Stimulated activated CD8-positive, alpha-beta memory T cell treated with anti-CD3 and anti-CD28 coated beads, Interleukin-2, amount 100 ng/mL, for 48 hours (primary cell): ENCODE data around the gene CFD.
"Not testable (repeated sequence)": the region's sequence is repeated elsewhere in the genome, so short reads cannot be mapped to it uniquely, and the experiment has no call there.

Experiments used
- DNase-seq, 2 donors: peaks; one replicate each; pipeline ENCODE4 v3.0.0-alpha.2; 2020; ENCODE audit warnings: low read depth in 2 of 2

Gene CFD

DNA sequence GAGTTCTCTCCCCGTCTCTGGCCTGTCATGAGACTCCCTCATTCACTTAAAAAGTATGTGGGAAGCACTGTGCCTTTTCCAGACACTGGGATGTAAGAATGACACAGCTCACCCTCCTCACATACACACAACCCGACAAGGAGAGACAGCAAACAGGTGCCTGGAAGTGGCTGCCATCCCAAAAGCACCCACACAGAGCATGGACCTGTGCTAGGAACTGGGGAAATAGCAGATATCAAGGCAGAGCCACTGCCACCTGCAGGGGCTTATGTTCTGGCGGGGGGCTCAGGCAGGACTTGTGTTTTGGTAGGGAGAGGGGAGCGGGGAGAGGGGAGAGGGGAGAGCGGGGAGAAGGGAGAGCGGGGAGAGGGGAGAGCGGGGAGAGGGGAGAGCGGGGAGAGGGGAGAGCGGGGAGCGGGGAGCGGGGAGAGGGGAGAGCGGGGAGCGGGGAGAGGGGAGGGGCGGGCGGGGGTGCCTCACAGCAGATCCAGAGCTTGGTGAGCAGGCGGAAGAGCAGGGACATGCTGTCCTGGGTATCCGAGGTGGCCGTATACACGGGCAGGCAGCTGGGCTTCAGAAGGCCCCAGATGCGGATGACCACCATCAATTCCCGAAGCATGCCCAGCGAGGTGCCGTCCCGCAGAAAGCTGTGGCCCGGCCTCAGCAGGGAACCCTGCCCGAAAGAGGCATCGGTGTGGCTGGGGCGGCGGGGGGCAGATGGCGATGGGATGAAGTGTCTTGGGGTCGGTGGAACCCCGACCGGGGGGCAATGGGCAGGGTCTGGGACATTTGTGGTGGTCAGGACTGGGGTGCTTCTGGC is 12.2 kb downstream of the CFD start:
- DNase-seq = no peak

DNA sequence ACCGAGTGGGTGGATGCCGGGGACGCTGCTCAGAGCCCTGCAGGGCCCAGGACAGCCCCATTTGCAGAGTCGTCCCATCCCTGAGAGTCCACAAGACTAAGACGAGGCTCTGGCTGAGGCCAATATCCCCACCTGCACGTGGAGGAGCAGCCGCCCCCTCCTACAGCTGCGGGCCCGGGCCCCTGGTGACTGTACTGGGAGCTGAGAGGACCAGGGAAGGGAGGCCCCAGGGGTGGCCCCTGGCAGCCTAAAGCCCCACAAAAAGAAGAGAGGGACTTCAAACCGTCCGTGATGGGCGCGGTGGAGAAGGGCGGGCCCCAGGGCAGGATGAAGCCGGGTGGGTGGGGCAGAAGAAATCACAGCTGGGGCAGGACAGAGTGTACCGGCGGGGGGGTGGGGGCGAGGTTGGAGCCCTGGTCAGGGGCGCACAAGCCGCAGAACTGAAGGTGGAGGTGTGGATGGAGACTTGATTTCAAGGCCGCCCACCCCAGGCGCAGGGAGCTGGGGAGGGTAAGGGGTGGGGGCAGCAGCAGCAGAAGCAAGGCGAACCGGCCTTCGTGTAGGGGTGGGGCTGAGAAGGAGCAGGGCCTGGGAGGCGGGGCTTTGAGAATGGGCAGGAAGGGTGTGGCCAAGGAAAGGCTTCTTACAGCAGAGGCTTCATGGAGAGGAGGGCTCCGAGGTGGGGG is 12.9 kb downstream of the CFD start:
- DNase-seq = peak; percentile 66 to 83

DNA sequence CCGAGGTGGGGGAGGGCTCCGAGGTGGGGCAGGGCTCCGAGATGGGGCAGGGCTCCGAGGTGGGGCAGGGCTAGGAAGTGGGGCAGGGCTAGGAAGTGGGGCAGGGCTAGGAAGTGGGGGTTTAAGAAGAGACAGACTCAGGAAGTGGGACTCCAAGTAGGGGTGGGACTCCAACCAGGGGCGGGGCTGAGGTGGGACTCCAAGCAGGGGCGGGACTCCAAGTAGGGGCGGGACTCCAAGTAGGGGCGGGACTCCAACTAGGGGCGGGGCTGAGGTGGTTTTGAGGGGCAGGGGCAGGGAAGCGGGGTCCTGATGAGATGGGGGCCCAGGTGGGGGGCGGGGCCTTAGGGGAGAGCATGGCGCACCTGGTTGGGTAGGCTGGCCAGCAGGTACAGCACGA is 13.6 kb downstream of the CFD start:
- peak; percentile 58 to 59 for DNase-seq

DNA sequence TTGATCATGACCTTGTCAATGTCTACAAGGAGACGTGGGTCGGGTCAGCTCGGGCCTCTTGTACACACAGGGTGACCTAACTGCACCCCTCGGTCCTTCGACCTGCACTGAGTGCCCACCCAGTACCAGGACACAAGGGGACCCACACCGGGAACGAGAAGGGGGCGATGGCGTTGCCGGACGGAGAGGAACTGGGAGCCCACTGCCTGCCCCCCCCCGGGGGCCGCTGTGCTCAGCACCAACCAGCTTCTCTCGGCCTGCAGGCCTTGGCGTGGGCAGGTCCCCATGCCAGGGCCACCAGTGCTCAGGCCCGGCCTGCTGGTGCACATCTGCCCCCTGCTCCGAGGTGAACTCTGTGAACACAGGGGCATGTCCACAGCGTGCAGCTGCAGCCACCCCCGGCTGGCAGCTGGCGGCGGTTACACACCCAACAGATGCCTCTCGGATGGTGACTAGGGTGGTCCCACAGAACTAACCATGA is 14.1 kb downstream of the CFD start:
- DNase-seq = no peak

DNA sequence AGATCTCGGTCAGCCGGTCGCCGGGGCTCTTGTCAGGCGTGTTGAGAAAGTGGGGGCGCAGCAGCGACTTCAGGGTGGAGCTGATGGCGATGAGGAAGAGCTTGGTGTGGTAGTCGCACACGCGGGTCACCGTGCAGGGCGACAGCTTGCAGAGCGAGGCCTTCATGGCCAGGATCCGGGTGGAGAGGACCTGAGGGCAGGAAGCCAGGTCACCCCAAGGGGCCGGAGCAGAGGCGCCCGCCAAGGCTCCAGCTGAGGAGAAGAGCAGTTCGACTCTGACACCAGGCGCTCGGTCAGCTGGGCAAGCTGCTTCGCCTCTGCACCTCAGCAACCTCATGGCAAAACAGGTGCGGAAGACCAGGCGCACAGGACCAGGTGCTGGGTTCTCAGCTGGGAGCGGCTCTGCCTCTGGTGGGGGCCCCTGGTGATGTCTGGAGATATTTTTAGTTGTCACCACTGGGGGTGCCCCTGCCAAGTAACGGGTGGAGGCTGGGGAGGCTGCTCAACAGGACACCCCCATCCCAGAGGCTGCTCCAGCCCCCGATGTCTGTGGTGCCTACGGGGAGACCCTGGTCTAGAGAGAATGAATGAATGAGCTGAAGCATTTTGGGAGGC is 15.9 kb downstream of the CFD start:
- no peak for DNase-seq

DNA sequence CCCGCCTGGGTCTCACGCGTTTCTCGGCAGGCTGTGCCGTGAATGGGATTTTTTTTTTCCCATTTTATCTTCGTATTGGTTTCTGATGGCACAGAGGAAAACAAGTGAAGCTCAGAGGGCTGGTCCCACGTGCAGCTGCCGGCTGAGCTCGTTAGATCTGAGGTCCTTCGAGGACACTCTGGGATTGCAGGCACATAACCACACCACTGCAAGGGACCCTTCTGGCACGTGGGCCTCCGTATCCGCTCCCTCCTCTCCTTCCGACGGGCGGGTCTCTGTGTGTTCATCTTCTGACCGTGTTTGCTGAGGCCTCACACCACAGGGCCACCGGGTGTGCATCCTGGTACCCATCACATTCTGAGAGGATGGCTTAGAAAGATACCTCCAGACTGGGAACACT is 16.6 kb downstream of the CFD start:
- DNase-seq = no peak

DNA sequence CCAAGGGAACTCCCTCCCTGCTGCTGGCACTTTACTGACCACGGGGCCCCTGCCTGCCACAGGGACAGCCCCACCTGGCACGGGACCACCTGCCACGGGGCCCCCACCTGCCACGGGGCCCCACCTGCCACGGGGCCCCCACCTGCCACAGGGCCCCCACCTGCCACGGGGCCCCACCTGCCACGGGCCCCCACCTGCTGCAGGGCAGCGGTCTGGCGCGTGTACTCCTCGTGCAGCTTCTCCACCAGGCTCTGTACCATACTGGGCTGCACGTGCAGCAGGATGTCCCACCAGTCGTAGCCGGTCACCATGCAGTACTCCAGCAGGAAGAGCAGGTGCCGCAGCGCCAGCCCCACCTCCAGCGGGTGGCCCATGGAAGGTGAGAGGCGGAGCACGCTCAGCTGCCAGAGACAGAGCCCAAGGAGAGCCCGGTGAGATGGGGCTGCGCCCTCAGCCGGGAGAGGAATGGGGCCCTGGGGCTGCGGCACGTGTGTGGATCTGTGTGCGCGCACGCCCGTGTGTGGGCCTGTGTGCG is 17.4 kb downstream of the CFD start:
- DNase-seq = no peak

DNA sequence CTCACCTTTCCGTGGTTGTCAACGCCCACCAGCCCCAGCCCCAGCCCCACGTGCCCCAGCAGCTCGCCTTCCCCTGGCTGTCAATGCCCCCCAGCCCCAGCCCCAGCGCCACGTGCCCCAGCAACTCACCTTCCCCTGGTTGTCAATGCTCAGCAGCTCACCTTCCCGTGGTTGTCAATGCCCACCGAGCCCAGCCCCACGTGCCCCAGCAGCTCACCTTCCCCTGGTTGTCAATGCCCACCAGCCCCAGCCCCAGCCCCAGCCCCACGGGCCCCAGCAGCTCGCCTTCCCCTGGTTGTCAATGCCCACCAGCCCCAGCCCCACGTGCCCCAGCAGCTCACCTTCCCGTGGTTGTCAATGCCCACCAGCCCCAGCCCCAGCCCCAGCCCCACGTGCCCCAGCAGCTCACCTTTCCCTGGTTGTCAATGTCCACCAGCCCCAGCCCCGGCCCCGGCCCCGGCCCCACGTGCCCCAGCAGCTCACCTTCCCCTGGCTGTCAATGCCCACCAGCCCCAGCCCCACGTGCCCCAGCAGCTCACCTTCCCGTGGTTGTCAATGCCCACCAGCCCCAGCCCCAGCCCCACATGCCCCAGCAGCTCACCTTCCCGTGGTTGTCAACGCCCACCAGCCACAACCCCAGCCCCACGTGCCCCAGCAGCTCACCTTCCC is 18.7 kb downstream of the CFD start:
- not testable (repeated sequence) for DNase-seq

DNA sequence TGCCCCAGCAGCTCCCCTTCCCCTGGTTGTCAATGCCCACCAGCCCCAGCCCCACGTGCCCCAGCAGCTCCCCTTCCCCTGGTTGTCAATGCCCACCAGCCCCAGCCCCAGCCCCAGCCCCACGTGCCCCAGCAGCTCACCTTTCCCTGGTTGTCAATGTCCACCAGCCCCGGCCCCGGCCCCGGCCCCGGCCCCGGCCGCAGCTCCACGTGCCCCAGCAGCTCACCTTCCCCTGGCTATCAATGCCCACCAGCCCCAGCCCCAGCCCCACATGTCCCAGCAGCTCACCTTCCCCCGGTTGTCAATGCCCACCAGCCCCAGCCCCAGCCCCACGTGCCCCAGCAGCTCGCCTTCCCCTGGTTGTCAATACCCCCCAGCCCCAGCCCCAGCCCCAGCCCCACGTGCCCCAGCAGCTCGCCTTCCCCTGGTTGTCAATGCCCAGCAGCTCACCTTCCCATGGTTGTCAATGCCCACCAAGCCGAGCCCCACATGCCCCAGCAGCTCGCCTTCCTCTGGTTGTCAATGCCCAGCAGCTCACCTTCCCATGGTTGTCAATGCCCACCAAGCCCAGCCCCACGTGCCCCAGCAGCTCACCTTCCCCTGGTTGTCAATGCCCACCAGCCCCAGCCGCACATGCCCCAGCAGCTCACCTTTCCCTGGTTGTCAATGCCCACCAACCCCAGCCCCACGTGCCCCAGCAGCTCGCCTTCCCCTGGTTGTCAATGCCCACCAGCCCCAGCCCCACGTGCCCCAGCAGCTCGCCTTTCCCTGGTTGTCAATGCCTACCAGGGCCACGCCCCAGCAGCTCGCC is 19.5 kb downstream of the CFD start:
- DNase-seq = not testable (repeated sequence)

DNA sequence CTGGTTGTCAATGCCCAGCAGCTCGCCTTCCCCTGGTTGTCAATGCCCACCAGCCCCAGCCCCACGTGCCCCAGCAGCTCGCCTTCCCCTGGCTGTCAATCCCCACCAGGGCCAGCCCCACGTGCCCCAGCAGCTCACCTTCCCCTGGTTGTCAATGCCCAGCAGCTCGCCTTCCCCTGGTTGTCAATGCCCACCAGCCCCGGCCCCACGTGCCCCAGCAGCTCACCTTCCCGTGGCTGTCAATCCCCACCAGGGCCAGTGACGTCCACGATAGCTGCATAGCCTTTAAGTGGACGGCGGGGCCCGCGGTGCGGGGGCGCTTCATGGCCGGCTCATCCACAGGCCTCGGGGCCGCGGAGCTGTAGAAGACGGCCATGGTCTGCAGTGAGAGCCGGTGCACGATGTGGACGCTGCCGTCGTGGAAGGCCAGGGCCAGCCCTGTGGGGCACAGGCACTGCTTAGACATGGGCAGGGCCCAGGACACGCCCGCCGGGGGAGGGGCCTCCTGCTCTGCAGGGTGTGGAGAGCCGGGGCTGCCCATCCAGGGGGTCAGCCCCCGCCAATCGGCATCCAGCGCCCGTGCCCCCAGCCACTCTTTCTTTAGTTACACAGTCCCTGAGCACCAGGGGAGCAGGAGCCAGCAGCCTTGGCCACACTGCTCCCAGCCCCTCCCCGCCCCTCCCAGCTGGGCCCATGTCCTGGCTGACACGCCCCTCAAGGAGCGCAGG is 20.4 kb downstream of the CFD start:
- DNase-seq = no peak

DNA sequence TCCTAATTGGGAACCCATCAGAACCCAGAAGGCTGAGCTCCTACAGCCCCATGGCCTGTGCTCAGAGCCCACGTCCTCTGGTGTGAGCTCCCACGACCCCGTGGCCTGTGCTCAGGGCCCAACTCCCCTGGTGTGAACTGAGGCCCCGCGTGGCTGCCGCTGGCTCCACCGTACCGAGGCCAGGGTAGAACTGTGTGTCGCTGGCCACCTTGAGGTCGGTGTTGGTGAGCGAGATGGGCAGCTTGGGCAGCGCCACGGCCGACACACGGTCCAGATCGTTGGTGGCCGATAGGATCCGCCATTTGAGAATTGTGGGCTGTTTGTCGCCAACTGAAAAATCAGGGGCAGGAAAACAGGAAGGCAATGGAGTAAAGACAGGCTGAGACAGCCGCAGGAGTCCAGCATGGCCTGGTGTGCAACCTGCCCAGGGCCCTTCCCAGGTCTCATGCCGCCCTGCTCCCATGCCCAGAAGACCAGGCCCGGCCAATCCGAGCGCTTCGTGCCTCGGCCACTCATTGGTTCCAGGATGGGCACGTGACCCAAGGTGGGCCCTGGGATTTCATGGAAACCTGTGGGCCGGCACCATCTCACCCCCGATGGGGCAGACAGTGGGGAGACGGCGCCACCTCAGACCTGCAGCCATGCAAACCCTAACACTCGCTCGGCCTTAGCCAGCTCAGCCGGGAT is 22.1 kb downstream of the CFD start:
- no peak for DNase-seq

DNA sequence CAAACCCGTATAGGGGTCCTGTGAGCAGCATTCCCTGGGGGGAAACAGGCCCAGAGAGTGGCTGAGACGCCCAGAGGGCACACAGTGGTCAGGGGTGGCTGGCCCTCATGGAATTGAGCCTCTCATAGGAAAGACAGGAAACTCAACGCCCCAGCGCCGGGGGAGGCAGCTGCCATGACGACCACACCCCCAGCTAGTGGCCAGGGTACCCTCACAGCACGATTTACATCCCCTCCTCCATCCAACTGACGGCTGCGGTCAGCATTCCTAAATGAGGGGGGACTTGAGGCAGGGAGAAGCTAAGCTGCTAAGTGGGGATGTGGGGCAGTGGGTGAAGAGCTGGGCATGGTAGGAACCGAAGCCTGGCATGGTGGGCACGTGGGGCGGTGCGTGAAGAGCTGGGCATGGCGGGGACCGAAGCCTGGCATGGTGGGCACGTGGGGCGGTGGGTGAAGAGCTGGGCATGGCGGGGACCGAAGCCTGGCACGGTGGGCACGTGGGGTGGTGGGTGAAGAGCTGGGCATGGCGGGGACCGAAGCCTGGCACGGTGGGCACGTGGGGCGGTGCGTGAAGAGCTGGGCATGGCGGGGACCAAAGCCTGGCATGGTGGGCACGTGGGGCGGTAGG is 23.5 kb downstream of the CFD start:
- no peak for DNase-seq

DNA sequence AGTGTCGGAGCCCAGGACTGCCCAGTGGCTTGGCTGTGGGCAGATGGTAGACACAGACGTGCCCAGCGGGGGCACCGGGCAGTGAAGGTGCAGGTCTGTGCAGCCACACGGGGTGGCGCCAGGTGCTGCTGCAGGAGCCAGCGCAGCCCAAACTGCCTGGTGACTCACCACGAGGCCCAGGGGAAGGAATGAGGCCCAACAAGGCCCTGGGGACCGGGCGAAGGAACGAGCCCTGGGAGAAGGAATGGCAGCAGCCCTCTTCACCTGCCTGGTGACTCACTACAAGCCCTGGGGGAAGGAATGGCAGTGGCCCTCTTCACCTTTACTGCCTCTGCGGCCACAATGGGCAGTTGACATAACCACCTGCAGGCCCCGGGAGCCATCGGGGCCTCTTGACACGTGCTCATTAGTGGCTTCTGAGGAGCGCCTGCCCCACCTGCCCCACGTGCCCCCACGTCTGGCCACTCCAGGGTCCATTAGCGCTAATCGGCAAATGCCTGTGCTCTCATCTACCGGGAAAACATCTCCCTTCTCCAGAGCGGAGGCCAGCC is 24.3 kb downstream of the CFD start:
- DNase-seq = no peak

DNA sequence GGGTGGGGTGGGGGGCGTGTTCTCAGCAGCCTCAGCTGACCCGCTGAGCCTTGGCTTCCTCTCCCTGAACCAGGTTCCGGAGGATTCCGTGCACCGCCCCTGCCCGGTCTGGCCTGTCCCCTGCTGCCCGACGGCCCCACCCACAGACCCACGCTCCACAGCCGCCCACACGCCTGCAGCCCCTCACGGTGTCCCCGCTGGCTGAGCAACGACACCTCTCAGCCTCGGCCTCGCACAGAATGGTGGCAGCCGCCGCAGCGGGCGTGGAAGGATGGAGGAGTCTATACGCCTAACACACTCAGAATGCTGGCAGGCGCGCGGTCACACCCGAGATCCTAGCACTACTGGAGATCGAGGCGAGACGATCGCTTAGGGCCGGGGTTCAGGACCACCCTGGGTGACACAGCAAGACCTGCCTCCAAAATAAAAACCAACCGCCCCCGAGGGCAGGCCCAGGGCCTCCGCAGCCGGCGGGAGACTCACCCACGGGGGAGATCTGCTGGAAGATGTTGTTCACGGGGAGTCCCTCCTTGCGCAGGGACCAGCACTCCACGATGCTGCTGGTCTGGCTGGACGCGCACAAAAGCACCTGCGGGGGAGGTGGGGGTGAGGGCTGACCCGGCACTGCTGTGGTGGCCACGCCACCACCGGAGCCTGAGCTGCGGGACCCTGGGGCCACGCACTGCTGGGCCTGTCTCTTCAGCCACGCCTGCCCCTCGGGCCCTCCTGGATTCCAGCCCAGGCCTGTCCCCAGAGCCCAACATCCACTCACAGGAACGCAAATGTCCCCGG is 25.2 kb downstream of the CFD start:
- DNase-seq = no peak

DNA sequence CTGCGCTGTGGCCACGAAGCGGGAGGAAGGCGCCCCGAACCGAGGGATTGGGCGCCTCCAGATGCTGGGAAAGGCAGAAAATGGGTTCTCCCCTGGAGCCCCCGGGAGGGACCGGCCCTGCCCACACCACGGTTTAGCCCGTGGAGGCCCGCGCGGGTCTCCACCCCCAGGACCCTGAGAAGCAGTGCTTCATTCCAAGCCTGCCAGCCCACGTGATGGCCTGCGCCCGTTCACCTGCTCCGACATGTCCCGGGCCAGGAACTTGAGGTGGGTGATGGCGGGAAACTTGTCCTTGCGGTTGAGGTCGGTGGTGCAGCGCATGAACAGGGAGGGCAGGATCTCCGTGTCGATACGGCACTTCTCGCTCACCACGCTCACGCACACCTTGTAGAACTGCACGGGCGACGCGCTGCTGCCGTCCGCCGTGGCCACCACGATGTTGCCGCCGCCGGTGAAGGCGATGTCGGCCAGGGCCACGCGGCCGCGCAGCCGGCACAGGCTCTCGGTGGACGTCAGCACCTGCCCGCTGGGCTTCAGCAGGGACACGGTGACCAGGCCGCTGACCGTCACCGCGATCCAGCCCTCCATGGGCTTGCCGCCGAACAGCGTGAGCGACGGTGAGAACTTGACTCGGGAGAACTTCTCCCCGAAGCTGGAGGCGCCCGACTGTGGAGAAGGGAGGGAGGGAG is 26.2 kb downstream of the CFD start:
- DNase-seq = no peak

DNA sequence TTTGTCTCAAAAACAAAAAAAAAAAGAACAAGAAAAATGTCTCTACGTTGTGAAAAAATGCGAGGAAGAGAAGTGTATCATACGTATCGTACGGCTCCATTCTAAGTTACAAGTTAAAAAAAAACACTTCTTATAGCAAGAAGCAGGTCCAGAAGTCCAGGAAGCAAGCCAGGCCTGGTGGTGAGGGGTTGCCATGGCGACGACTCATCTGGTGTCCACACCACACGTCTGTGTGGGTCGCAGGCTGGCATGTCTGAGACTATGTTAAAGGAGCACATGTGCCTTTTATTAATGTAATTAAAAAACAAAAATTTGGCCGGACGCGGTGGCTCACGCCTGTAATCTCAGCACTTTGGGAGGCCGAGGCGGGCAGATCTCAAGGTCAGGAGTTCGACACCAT is 27.6 kb downstream of the CFD start:
- DNase-seq = no peak

DNA sequence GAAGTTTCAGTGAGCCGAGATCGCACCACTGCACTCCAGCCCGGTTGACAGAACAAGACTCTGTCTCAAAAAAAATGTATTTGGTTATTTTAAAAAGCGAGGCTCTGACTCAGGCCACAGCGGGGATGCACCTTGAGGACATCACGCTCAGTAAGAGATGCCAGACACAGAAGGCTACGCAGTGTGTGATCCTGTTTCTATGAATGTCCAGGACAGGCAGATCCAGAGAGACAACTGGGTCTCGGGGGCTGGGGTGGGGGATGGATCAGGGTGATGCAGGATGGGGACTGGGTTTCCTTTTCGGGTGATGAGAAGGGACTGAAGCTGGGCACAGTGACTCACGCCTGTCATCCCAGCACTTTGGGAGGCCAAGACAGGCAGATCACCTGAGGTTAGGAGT is 28.1 kb downstream of the CFD start:
- no peak for DNase-seq
